ENCODE results near the gene LRRC8B.

LRRC8B gene

DNA sequence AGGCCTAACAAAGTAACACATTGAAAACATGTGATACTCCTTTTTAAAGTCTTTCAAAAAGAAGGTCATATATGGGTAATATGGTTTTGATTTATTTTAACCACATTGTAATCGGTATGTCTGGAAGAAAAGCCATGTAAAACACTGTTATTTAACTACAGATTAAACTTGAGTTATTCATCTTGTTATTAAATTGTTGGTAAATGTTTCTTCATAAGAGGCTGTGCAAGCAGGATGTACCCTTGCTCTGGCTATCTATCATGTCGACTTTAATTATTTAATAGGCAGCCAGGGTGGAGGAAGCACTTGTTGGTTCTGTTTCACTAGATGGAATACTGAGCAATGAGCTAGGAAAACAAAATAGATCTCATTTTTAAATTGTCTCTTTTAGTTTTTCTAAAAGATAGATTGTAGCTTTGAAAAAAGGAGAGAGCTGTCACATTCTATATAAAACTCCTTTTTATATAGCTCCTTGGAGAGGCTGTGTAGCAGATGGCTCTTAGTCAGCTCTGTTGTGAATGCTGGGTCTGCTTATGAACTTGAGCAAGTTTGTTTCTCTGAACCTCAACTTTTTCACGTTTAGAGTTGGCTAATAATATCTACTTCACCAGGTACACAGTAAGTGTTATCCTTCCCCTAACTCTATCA is 39.5 kb downstream of the LRRC8B start (continued):
- TF ChIP-seq, protein P1, sequence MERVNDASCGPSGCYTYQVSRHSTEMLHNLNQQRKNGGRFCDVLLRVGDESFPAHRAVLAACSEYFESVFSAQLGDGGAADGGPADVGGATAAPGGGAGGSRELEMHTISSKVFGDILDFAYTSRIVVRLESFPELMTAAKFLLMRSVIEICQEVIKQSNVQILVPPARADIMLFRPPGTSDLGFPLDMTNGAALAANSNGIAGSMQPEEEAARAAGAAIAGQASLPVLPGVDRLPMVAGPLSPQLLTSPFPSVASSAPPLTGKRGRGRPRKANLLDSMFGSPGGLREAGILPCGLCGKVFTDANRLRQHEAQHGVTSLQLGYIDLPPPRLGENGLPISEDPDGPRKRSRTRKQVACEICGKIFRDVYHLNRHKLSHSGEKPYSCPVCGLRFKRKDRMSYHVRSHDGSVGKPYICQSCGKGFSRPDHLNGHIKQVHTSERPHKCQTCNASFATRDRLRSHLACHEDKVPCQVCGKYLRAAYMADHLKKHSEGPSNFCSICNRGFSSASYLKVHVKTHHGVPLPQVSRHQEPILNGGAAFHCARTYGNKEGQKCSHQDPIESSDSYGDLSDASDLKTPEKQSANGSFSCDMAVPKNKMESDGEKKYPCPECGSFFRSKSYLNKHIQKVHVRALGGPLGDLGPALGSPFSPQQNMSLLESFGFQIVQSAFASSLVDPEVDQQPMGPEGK (CRISPR knock-in tag; IDR thresholded peaks at IDR 0.05; ENCODE audit: borderline replicate concordance), result peak; percentile 70; the same call in 1 of the 2 replicates
- TF ChIP-seq ISL1 (CRISPR knock-in tag; IDR thresholded peaks at IDR 0.05) (peak; percentile 97), PPARA (CRISPR knock-in tag; IDR thresholded peaks at IDR 0.05; ENCODE audit: borderline replicate concordance) (no peak)

DNA sequence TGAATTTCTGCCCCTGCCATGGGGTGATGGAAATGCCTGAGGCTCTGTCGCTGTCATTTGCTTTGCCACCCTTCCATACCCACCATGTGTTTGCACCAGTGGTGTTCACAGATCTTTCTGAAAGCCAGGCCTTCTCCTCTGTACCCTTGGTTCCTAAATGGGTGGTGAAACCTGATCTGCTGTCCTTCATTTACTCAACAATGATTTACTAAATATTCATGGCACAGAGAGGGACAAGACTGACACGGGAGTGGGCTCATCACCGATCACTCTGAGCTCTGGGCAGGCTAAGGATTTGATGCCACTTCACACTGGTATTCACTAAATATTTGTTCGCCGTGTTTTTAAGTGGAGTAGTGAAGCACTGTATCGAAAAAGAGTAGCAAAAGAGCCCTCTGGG is 40.9 kb downstream of the LRRC8B start:
- TF ChIP-seq GLIS3 (CRISPR knock-in tag; IDR thresholded peaks at IDR 0.05), result no peak
- TF ChIP-seq ZNF8 (CRISPR knock-in tag; IDR thresholded peaks at IDR 0.05), result no peak
- TF ChIP-seq CSDC2 (CRISPR knock-in tag; IDR thresholded peaks at IDR 0.05), result no peak
- no peak for TF ChIP-seq ISL1 (CRISPR knock-in tag; IDR thresholded peaks at IDR 0.05)
- TF ChIP-seq ZFP3 (CRISPR knock-in tag; IDR thresholded peaks at IDR 0.05), result no peak
- no peak for TF ChIP-seq ARNTL (CRISPR knock-in tag; IDR thresholded peaks at IDR 0.05; ENCODE audit: borderline replicate concordance, low read depth)
- TF ChIP-seq, protein P2, sequence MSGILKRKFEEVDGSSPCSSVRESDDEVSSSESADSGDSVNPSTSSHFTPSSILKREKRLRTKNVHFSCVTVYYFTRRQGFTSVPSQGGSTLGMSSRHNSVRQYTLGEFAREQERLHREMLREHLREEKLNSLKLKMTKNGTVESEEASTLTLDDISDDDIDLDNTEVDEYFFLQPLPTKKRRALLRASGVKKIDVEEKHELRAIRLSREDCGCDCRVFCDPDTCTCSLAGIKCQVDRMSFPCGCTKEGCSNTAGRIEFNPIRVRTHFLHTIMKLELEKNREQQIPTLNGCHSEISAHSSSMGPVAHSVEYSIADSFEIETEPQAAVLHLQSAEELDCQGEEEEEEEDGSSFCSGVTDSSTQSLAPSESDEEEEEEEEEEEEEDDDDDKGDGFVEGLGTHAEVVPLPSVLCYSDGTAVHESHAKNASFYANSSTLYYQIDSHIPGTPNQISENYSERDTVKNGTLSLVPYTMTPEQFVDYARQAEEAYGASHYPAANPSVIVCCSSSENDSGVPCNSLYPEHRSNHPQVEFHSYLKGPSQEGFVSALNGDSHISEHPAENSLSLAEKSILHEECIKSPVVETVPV (CRISPR knock-in tag; IDR thresholded peaks at IDR 0.05), result no peak
- no peak for TF ChIP-seq RARB (CRISPR knock-in tag; IDR thresholded peaks at IDR 0.05)
- TF ChIP-seq, protein P3, sequence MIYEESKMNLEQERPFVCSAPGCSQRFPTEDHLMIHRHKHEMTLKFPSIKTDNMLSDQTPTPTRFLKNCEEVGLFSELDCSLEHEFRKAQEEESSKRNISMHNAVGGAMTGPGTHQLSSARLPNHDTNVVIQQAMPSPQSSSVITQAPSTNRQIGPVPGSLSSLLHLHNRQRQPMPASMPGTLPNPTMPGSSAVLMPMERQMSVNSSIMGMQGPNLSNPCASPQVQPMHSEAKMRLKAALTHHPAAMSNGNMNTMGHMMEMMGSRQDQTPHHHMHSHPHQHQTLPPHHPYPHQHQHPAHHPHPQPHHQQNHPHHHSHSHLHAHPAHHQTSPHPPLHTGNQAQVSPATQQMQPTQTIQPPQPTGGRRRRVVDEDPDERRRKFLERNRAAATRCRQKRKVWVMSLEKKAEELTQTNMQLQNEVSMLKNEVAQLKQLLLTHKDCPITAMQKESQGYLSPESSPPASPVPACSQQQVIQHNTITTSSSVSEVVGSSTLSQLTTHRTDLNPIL (CRISPR knock-in tag; IDR thresholded peaks at IDR 0.05; ENCODE audit: low read depth), result no peak
- no peak for TF ChIP-seq TCF4 (CRISPR knock-in tag; IDR thresholded peaks at IDR 0.05; ENCODE audit: borderline replicate concordance)
- no peak for TF ChIP-seq TOX (CRISPR knock-in tag; IDR thresholded peaks at IDR 0.05; ENCODE audit: borderline replicate concordance)
- TF ChIP-seq, protein P4, sequence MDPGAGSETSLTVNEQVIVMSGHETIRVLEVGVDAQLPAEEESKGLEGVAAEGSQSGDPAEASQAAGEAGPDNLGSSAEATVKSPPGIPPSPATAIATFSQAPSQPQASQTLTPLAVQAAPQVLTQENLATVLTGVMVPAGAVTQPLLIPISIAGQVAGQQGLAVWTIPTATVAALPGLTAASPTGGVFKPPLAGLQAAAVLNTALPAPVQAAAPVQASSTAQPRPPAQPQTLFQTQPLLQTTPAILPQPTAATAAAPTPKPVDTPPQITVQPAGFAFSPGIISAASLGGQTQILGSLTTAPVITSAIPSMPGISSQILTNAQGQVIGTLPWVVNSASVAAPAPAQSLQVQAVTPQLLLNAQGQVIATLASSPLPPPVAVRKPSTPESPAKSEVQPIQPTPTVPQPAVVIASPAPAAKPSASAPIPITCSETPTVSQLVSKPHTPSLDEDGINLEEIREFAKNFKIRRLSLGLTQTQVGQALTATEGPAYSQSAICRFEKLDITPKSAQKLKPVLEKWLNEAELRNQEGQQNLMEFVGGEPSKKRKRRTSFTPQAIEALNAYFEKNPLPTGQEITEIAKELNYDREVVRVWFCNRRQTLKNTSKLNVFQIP (CRISPR knock-in tag; IDR thresholded peaks at IDR 0.05; ENCODE audit: borderline replicate concordance, low read depth), result no peak
- TF ChIP-seq ZC3H10 (CRISPR knock-in tag; IDR thresholded peaks at IDR 0.05), result no peak
- TF ChIP-seq SNAI2 (CRISPR knock-in tag; IDR thresholded peaks at IDR 0.05), result no peak
- TF ChIP-seq, protein P1 (CRISPR knock-in tag; IDR thresholded peaks at IDR 0.05; ENCODE audit: borderline replicate concordance), result no peak
- TF ChIP-seq ZNF565 (CRISPR knock-in tag; conservative IDR thresholded peaks at IDR 0.05; ENCODE audit: low read depth), result no peak
- no peak for TF ChIP-seq BACH2 (CRISPR knock-in tag; IDR thresholded peaks at IDR 0.05; ENCODE audit: borderline replicate concordance)
- no peak for TF ChIP-seq ZFP30 (CRISPR knock-in tag; IDR thresholded peaks at IDR 0.05)
- TF ChIP-seq OSR1 (CRISPR knock-in tag; IDR thresholded peaks at IDR 0.05), result no peak
- no peak for TF ChIP-seq ZNF70 (CRISPR knock-in tag; IDR thresholded peaks at IDR 0.05)
- ATAC-seq, result no peak

DNA sequence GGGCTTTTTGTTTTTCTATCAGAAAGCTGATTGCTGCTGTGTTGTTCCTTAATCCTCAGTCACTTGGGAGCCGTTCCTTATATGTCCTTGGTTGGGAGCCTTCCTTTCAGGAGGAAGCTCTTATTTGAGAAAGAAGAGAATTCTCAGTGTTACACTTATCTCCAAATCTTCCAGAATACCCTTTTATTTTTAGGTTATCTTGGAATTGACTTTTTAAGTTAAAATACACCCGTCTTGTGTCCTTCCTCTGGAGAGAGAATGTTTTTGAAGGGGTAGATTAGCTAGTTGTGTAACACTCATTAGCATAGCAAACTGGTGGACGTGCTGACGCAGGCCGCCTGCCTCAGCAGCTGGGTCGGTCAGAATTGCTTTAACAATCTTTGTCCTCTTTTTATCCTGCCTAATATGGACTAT is 42.1 kb downstream of the LRRC8B start:
- ATAC-seq, result no peak
- TF ChIP-seq ZNF70 (CRISPR knock-in tag; IDR thresholded peaks at IDR 0.05) (no peak), ARNTL (CRISPR knock-in tag; IDR thresholded peaks at IDR 0.05; ENCODE audit: borderline replicate concordance, low read depth) (no peak), ISL1 (CRISPR knock-in tag; IDR thresholded peaks at IDR 0.05) (no peak), PPARA (CRISPR knock-in tag; IDR thresholded peaks at IDR 0.05; ENCODE audit: borderline replicate concordance) (no peak), BACH2 (CRISPR knock-in tag; IDR thresholded peaks at IDR 0.05; ENCODE audit: borderline replicate concordance) (no peak), ESRRG (CRISPR knock-in tag; IDR thresholded peaks at IDR 0.05) (no peak), TOX (CRISPR knock-in tag; IDR thresholded peaks at IDR 0.05; ENCODE audit: borderline replicate concordance) (no peak), SNAI2 (CRISPR knock-in tag; IDR thresholded peaks at IDR 0.05) (no peak), ZC3H10 (CRISPR knock-in tag; IDR thresholded peaks at IDR 0.05) (no peak), GLIS3 (CRISPR knock-in tag; IDR thresholded peaks at IDR 0.05) (no peak), ZFP3 (CRISPR knock-in tag; IDR thresholded peaks at IDR 0.05) (no peak), TCF4 (CRISPR knock-in tag; IDR thresholded peaks at IDR 0.05; ENCODE audit: borderline replicate concordance) (no peak)
- TF ChIP-seq, protein P1 (CRISPR knock-in tag; IDR thresholded peaks at IDR 0.05; ENCODE audit: borderline replicate concordance), result no peak
- TF ChIP-seq, protein P4 (CRISPR knock-in tag; IDR thresholded peaks at IDR 0.05; ENCODE audit: borderline replicate concordance, low read depth), result no peak

Measured in SK-N-SH treated with all-trans-retinoic acid at 6 μM for 48 hours (cell line).